Stimulated activated CD8-positive, alpha-beta memory T cell treated with anti-CD3 and anti-CD28 coated beads, Interleukin-4, amount 100 ng/mL, for 1 hour (primary cell): ENCODE results near the gene FAM163B.

ENCODE experiments used
- DNase-seq, 2 donors: peaks; one replicate each; pipeline ENCODE4 v3.0.0-alpha.2; 2020; ENCODE audit warnings: low read depth in 2 of 2, low spot score in 1 of 2

Gene FAM163B

GRCh38 chr9:133529457-133529856 is 79.7 kb downstream of the FAM163B start:
- DNase-seq, result no peak

DNA sequence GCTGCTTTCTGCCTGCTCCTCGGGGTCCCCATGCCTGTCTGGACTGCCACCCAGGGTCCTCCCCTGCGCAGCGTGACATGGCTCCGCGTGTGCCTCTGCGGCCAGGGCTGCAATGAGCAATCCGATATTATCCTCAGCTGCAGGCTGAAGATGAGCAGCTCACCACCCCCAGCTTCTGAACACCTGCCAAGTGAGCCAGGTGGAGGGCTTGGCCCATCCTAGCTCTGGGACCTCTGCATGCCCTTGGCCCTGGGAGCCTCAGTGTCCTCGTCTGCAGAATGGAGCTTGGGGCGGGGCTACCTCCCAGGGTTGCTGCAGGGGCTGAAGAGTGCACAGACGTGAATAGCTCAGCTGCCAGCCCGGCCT is 80.3 kb downstream of the FAM163B start:
- DNase-seq, result no peak

DNA sequence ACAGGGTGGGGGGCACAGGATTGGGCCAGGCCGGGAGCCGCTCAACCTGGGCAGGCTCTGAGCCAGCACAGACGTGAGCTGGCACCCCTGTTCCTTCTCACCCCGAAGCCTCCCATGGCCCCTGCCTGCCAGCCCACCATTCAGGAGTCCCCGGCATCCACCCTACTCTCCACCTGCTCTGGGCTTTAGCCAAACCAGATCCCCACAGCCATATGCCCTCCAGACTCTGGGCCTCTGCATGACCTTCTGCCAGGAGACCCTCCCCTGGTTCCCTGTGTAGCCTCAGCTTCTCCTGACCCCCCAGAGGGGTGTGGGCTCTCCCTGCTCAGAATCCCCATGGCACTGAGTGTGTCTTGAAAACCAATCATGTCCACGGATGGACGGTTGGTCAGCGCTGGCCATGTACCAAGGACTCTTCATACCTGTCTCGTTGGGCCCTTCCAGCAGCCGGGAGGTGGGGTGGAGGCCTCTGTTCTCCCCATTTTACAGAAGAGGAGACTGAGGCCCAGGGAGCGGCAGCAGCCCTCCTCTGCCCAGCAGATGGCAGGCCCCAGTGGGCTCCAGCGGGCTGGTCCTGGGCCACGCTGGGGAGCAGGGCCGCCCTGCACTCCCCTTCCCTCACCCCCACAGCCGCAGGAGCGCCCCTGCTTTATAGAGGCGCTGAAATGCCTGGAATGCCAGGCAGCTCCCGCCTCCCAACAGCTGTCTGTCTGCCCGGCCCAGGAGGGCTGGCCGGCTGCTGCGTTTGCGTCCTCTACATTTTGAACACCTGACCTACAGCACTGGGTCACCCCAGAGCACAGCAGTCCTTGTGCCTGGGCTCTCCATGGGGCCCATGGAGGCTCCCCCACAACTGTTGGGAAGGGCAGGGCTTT is 81.0 kb downstream of the FAM163B start:
- no peak for DNase-seq

- no peak for DNase-seq
Observed at GRCh38 chr9:133527444-133527920, 81.7 kb downstream of the FAM163B start.
